NB4 (cell line): ENCODE data around the gene ZNF407.

Source experiments
- POLR2A ChIP-seq: IDR thresholded peaks from 2 replicates; pipeline ENCODE4 v1.6.1; 2011; ENCODE audit warnings: mild to moderate bottlenecking; ENCODE audit not compliant: insufficient read length; ENCODE audit errors: extremely low read depth
- TF ChIP-seq, protein P1 (sequence below): IDR thresholded peaks from one replicate; pipeline ENCODE4 v1.5.1; 2012; ENCODE audit warnings: low read depth, low read length
- TF ChIP-seq, protein P2 (sequence below): IDR thresholded peaks from 2 replicates; pipeline ENCODE4 v1.6.1; 2011; ENCODE audit warnings: low read depth, low read length

DNA sequence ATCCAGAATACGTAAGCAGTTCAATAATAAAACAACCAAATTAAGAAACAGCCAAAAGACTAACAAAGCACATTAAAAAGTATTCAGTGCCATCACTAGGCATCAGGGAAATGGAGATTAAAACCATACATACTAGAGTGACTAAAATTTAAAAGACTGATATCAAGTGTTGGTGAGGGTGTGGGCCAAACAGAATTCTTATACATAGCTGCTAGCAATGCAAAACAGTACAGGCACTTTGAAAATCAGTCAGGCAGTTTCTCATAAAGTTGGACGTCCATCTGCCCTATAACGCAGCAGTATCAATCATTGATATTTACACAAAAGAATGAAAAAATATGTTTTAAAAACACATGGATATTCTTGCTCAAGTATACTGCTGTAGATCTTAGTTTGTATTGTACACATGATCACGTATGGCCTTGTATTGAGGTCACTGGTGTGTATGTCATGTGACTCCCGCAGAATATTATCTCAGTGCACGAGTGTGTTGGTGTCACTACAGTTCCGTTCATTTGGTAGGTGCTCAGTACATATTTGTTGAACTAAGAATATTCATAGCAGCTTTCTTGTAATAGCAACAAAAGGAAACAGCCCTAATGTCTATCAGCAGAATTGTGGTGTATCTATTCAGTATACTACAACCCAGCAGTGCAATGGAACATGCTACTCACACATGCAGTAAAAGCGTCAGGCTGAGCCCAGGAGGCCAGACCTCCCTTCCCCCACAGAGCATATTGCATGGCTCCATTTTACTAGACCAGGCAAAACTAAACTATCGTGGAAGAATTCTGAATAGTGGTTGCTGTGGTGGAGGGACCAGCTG lies 28.6 kb downstream of the ZNF407 start:
- TF ChIP-seq, protein P1, sequence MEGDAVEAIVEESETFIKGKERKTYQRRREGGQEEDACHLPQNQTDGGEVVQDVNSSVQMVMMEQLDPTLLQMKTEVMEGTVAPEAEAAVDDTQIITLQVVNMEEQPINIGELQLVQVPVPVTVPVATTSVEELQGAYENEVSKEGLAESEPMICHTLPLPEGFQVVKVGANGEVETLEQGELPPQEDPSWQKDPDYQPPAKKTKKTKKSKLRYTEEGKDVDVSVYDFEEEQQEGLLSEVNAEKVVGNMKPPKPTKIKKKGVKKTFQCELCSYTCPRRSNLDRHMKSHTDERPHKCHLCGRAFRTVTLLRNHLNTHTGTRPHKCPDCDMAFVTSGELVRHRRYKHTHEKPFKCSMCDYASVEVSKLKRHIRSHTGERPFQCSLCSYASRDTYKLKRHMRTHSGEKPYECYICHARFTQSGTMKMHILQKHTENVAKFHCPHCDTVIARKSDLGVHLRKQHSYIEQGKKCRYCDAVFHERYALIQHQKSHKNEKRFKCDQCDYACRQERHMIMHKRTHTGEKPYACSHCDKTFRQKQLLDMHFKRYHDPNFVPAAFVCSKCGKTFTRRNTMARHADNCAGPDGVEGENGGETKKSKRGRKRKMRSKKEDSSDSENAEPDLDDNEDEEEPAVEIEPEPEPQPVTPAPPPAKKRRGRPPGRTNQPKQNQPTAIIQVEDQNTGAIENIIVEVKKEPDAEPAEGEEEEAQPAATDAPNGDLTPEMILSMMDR = no peak
- TF ChIP-seq POLR2A = no peak
- TF ChIP-seq, protein P2, sequence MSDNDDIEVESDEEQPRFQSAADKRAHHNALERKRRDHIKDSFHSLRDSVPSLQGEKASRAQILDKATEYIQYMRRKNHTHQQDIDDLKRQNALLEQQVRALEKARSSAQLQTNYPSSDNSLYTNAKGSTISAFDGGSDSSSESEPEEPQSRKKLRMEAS = no peak
